GM19397 (cell line): ENCODE results near the gene TNRC6A.
A peak's percentile ranks its signal among the peaks of the same experiment; 100 is the strongest.
"Not testable (repeated sequence)": the region's sequence is repeated elsewhere in the genome, so short reads cannot be mapped to it uniquely, and the experiment has no call there.

Experiments used
- ATAC-seq: cut with Tn5 transposase; IDR thresholded peaks from one replicate; pipeline ENCODE4 v1.9.1; 2021; ENCODE audit warnings: mild to moderate bottlenecking, moderate library complexity; ENCODE audit not compliant: unreplicated experiment

The TNRC6A gene

GRCh38 chr16:24729243-24729950 lies at the start of gene TNRC6A:
TSS of gene TNRC6A (plus strand) at chr16:24729651. CDS start at chr16:24729842, 191 bp downstream.
- peak; percentile 93 for ATAC-seq

GRCh38 chr16:24681793-24682192 lies 47.7 kb upstream of the TNRC6A start:
- ATAC-seq, result no peak

- ATAC-seq, result no peak
Measured at GRCh38 chr16:24683250-24683649, 46.2 kb upstream of the TNRC6A start.

DNA sequence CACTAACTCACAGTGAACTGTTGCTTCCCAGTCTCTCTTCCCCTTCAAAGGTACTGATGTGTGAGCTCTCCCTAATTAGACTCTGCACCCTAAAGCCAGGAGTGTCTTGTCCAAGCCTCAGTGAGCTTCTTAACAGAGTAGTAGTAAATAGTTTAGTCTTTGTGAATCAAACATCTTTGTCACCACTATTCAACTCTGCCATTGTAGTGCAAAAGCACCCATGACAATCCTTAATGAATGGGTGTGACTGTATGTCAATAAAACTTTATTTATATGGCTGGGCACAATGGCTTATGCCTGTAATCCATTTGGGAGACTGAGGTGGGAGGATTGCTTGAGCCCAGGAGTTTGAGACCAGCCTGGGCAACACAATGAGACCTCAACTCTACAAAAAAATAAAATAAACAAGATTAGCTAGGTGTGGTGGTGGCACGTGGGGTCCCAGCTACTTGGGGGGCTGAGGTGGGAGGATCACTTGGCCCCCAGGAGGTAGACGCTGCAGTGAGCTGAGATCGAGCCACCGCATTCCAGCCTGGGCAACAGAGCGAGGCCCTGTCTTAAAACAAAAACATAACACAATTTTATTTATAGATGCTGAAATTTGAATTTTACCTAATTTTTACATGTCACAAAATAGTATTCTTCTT lies 45.5 kb upstream of the TNRC6A start:
- ATAC-seq, result no peak

DNA sequence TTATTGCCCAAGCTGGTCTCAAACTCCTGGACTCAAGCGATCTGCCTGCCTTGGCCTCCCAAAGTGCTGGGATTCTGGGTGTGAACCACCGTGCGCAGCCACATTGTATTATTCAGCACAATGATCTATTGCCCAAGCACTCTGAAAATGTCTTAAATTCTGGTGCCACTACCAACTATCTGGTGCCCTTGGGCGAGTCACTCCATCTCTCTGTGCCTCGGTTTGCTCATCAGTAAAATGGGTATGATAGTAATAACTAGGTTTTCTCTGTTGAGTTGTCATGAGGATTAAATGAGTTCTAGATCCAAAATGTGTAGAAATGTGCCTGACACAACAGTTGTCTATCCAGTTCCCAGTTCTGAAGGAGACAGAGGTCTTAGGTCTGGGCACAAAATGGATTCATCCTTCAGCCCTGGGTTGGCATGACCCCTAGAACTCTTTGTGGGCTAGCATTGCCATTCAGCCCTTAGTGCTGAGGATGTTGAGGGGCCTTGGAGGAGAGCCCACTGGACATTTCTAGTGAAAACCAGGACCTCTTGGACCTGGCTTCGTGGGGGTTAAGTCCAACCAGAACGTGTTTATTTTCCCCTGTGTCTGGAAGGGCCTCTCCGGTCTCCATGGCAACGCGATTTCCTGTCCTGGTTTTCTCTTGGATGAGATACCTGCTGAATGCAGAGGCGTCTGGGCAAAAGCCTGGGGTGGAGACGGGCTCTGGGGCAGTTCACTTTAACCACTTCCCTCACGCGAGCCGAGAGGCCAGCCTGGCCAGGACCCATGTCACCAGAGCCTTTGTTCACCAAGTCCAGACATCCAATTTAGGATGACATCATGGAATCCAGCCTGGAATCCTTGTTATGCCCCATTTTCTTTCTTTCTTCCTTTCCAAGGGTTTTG lies 43.7 kb upstream of the TNRC6A start:
- no peak for ATAC-seq

GRCh38 chr16:24686678-24687077 lies 42.8 kb upstream of the TNRC6A start:
- ATAC-seq, result no peak

DNA sequence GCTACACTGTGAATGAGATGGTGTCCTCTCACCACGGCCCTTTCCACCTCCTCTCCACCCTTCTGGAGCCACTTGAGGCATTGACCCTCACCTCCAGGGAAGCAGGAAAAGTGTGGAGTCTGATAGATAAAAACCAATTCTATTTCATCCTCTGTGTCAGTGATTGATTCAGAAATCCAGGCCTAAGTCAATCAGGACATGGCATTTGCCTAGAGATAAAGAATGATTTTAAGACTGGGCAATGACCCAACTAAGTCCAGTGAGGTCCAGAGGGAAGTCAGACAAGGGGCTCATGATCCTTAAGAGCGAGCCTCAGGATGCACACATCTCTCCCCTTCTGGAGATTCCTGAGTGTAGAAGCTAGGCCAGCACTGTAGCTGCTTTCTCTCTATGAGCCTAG lies 41.1 kb upstream of the TNRC6A start:
- ATAC-seq, result no peak

GRCh38 chr16:24689128-24689527 lies 40.3 kb upstream of the TNRC6A start:
- ATAC-seq, result no peak

- ATAC-seq, result no peak
Measured at GRCh38 chr16:24692854-24693253, 36.6 kb upstream of the TNRC6A start.

DNA sequence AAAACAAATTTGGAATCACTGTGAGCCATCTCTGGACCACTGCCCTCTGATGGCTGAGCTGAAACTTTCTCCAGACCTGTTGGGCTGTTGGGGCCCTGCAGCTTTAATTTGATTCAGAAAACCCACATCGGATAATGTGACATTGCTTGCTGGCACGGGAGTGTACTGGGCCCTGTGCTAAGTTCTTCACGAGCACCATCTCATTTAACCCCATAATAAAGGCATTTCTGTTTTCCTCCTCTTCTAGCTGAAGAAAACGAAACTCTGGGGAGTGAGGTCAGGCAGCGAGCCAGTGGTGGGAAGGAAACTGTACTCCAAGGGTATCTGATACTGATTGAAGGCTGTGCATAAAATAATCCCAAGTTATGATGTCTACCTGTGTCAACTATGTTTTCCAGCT lies 34.5 kb upstream of the TNRC6A start:
- no peak for ATAC-seq

GRCh38 chr16:24696699-24697098 lies 32.8 kb upstream of the TNRC6A start:
- ATAC-seq, result no peak

GRCh38 chr16:24698308-24698707 lies 31.1 kb upstream of the TNRC6A start:
- no peak for ATAC-seq

DNA sequence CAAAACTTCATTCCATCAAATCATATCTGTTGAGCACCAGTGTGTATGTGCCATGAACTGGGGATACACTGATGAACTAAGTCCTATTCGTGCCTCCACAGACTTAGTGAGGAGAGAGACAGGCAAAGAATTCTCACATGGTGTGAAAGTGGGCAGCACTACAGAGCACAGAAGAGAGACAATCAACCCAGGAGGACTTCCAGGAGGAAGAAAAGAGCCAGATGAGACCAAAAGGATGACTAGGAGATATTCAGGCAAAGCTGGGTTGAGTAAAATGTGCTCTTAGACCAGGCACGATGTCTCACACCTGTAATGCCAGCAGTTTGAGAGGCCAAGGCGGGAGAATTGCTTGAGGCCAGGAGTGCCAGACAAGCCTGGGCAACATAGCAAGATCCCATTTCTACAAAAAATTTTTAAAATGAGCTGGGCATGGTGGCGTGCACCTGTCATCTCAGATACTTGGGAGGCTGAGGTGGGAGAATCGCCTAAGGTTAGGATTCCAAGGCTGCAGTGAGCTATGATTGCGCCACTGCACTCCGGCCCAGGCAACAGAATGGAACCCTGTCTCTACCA lies 30.2 kb upstream of the TNRC6A start:
- no peak for ATAC-seq

DNA sequence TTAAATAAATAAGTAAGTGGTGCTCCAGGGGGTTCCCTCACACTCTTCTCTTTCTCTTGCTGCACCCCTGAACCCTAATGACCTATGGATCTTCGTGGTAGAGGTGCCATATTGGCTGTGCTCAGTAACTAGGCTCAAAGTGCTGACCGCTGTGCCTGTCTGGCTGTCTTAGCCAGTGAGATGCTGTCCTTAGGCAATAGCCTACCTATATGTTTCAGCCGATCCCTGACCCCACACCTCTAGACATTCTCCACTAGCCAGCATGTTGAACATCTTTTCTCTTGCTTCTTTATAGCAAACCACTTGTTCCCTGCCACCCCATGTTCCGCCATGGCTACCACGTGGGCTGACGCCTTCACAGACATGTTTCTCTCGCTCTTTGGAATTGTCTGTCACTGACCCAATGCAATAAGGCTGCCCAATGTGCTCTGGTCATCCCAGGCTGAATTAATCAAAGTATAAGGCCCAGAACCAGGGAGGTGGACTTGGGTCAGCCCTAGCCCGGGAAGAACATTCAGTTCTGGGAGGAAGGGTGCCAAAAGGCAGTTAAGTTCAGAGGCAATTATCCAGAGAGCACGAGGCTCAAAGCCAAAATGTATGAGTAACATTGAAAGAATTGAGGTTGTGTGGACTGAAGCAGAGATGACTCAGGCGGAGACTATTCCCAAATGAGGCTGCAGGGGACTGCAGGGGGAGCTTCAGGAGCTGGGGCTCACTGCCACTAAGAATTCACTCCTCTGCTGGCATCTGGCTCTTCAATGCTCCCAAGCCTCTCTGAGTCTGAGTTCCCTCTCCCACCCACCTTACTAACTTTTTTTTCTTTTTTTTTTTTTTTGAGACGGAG lies 28.7 kb upstream of the TNRC6A start:
- ATAC-seq, result no peak

- no peak for ATAC-seq
Measured at GRCh38 chr16:24701521-24701951, 27.9 kb upstream of the TNRC6A start.

DNA sequence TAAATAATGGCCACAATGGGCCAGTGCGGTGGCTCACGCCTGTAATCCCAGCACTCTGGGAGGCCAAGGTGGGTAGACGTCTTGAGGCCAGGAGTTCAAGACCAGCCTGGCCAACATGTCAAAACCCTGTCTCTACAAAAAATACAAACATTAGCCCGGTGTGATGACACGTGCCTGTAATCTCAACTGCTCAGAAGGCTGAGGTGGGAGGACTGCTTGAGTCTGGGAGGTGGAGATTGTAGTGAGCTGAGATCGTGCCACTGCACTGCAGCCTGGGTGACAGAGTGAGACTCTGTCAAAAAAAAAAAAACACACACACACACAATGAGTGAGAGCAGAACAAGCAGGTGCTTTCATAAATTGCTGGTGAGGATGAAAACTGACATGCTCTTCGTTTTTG lies 21.7 kb upstream of the TNRC6A start:
- not testable (repeated sequence) for ATAC-seq

GRCh38 chr16:24713379-24713778 lies 16.1 kb upstream of the TNRC6A start:
- ATAC-seq, result no peak

GRCh38 chr16:24717411-24717810 lies 12.0 kb upstream of the TNRC6A start:
- ATAC-seq, result no peak

DNA sequence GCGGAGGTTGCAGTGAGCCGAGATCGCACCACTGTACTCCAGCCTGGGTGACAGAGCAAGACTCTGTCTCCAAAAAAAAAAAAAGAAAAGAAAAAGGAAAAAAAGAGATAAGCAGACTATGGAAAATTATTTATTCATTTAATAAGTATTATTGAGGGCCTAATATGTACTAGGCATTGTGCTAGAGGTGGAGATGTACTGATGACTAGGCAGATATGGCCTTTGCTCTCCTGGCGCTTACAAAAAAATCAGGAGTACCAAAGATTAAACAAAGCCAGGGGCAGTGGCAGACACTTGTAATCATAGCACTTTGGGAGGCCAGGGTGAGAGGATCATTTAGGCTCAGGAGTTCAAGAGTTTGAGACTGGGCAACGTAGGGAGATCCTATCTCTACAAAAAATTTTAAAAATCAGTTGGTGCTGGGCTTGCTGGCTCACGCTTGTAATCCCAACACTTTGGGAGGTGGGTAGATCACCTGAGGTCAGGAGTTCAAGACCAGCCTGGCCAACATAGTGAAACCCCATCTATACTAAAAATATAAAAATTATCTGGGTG lies 10.4 kb upstream of the TNRC6A start:
- ATAC-seq, result no peak

- ATAC-seq, result no peak
Measured at GRCh38 chr16:24721830-24722238, 7.6 kb upstream of the TNRC6A start.
